ENCODE data around the gene DTX2.
"Not testable (repeated sequence)": the region's sequence is repeated elsewhere in the genome, so short reads cannot be mapped to it uniquely, and the experiment has no call there.

DNA sequence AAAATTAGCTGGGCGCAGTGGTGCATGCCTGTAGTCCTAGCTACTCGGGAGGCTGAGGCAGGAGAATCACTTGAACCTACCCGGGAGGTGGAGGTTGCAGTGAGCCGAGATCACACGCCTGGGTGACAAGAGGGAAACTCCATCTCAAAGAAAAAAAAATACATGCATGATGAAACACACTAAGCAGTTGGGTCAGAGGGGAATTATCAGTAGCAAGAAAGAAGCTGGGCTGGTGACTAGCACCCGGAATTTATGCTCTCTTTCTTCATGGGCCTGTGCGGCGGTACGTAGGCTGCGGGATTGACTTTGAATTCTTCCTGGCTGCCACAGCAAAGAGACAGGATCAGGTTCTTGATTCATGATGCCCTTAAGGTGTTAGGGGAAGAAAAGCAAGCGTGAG lies 18.1 kb downstream of the DTX2 start:
- TF ChIP-seq, protein P1, sequence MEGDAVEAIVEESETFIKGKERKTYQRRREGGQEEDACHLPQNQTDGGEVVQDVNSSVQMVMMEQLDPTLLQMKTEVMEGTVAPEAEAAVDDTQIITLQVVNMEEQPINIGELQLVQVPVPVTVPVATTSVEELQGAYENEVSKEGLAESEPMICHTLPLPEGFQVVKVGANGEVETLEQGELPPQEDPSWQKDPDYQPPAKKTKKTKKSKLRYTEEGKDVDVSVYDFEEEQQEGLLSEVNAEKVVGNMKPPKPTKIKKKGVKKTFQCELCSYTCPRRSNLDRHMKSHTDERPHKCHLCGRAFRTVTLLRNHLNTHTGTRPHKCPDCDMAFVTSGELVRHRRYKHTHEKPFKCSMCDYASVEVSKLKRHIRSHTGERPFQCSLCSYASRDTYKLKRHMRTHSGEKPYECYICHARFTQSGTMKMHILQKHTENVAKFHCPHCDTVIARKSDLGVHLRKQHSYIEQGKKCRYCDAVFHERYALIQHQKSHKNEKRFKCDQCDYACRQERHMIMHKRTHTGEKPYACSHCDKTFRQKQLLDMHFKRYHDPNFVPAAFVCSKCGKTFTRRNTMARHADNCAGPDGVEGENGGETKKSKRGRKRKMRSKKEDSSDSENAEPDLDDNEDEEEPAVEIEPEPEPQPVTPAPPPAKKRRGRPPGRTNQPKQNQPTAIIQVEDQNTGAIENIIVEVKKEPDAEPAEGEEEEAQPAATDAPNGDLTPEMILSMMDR (IDR thresholded peaks at IDR 0.05) = not testable (repeated sequence)
- TF ChIP-seq EP300, POLR2A (IDR thresholded peaks at IDR 0.05): not testable (repeated sequence)

Data from tibial nerve (tissue), 4 donors.